ENCODE results near the gene CENPX.

CENPX gene

GRCh38 chr17:81992306-81993102, 30.2 kb downstream of the CENPX start:
- no peak for DNase-seq (ENCODE audit: low read depth, low spot score)
- Histone ChIP-seq H3K9ac (ENCODE audit: insufficient read length) (no peak overlapping the region), H3K9me3 (ENCODE audit: low read depth, low read length) (no peaks in the 10 kb centered on the region), H3K27ac (no peak overlapping the region), H3K4me3 (no peak overlapping the region), H3K36me3 (ENCODE audit: insufficient read depth, low read length) (no peaks in the 10 kb centered on the region)
- TF ChIP-seq EZH2 (IDR thresholded peaks at IDR 0.05) (no peak), POLR2AphosphoS5 (IDR thresholded peaks at IDR 0.05; ENCODE audit: borderline replicate concordance, low read depth, low read length) (no peak), FOXP2 (optimal IDR thresholded peaks at IDR 0.05; ENCODE audit: control extremely low read depth, extremely low read length, insufficient read depth) (no peak)

DNA sequence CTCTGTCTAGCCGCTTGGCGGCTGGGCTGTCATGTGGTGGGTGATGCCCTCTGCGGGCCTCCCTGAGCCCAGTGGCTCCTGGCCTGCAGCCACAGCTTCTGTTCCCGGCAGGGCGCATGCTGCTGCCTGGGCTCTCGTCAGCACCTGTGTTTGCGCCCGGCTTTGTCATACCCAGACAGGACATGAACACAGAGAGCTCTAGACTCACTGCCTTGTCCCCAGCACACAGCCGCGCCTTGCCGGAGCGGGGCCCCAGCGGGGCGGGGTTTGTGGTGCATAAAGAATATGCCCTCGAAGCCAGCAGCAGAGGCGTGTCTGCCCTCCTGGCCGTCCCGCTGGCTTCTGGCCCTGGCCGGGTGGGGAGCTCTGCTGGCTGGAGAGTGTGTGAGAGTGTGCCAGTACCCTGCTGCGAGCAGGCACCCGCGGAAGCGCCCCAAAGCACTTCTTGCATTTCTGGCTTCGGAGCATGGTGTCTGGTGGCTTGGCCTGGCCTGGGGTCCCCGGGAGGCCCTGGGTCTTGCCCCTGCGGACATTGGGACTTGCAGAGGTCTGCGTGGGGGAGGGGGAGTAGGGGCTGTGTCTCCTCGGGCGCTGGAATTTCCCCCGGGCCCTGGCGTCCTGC, 30.9 kb downstream of the CENPX start:
- TF ChIP-seq FOXP2 (optimal IDR thresholded peaks at IDR 0.05; ENCODE audit: control extremely low read depth, extremely low read length, insufficient read depth) = no peak
- TF ChIP-seq EZH2 (IDR thresholded peaks at IDR 0.05) = no peak
- no peak for TF ChIP-seq POLR2AphosphoS5 (IDR thresholded peaks at IDR 0.05; ENCODE audit: borderline replicate concordance, low read depth, low read length)
- Histone ChIP-seq H3K9me3 (ENCODE audit: low read depth, low read length) (no peaks in the 10 kb centered on the region), H3K9ac (ENCODE audit: insufficient read length) (peak overlapping the region; percentile 37), H3K27ac (no peak overlapping the region), H3K36me3 (ENCODE audit: insufficient read depth, low read length) (no peaks in the 10 kb centered on the region), H3K4me3 (peak overlapping the region; percentile 20; the same call in 1 of the 2 replicates)
- DNase-seq (ENCODE audit: low read depth, low spot score) = no peak

DNA sequence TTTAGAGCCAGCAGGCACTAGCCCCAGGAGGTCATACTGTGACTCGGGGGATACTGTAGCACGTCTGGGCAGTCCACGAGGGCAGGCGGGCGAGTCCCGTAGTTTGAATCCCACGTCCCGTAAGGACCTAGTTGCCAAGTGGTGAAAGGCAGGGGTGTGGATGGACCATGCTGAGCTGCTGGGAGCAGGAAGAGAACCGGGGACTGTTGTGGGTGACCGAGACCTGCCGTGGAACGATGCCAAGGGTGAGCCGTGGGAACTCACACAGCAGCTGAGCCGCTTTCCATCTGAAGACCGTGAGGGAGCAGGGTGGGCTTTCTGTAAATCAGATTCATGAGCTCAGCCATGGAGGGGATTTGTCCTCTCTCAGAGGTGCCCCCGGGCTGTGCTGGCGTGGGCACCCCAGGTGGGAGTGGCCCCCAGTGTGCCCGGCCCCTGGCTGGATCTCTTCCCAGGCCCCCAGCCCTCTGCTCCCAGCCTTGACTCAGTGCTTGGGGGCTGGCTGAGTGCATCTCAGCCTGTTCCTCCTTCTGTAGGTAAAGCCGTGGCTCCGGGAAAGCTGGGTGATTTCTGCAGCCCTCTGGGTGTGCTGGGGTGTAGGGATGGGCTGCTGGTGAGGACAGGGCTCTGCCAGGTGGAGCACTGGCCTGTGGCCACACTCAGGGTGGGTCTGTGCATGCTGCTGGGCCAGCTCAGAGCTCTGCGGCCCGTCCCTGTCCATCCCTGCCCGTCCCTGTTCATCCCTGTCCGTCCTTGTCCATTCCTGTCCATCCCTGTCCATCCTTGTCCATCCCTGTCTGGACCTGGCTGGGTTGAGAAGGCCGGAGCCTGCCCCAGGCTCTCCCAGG, 31.6 kb downstream of the CENPX start:
- Histone ChIP-seq H3K36me3 (ENCODE audit: insufficient read depth, low read length) (no peaks in the 10 kb centered on the region; the same call in 1 of the 2 replicates), H3K9ac (ENCODE audit: insufficient read length) (peak overlapping the region; percentile 37), H3K4me3 (no peak overlapping the region), H3K27ac (no peak overlapping the region), H3K9me3 (ENCODE audit: low read depth, low read length) (no peaks in the 10 kb centered on the region)
- TF ChIP-seq POLR2AphosphoS5 (IDR thresholded peaks at IDR 0.05; ENCODE audit: borderline replicate concordance, low read depth, low read length) (no peak), FOXP2 (optimal IDR thresholded peaks at IDR 0.05; ENCODE audit: control extremely low read depth, extremely low read length, insufficient read depth) (no peak)
- no peak for DNase-seq (ENCODE audit: low read depth, low spot score)

GRCh38 chr17:81987161-81987770, 35.4 kb downstream of the CENPX start:
- Histone ChIP-seq H3K9ac (ENCODE audit: insufficient read length) (no peak overlapping the region), H3K4me3 (no peak overlapping the region), H3K9me3 (ENCODE audit: low read depth, low read length) (no peaks in the 10 kb centered on the region), H3K36me3 (ENCODE audit: insufficient read depth, low read length) (peaks cover 15% of the 10 kb centered on the region; the same call in 1 of the 2 replicates), H3K27ac (peak overlapping the region; percentile 16; the same call in 1 of the 2 replicates)
- TF ChIP-seq EZH2 (IDR thresholded peaks at IDR 0.05) = no peak
- no peak for DNase-seq (ENCODE audit: low read depth, low spot score)

DNA sequence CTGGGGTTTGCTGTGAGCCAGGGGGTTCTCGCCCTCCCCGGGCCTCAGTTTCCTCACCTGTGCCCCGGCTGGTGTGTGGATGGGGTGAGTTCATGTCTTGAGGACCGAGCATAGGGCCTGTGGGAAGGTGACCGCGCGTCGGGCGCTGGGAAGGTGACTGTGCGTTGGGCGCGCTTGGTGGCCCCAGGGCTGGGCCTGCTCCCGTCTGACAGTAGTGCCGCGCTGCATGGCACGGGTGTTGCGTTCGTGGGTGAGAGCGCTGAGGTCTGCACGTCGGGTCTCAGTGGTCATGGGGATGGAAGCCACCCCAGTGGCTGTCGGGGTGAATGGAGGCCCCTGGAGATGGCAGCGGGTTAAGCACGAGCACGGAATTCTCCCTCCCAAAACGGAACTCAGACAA, 36.1 kb downstream of the CENPX start:
- TF ChIP-seq EZH2 (IDR thresholded peaks at IDR 0.05) = no peak
- no peak for TF ChIP-seq FOXP2 (optimal IDR thresholded peaks at IDR 0.05; ENCODE audit: control extremely low read depth, extremely low read length, insufficient read depth)
- no peak for TF ChIP-seq POLR2AphosphoS5 (IDR thresholded peaks at IDR 0.05; ENCODE audit: borderline replicate concordance, low read depth, low read length)
- H3K4me3 ChIP-seq = no peak overlapping the region
- H3K9ac ChIP-seq (ENCODE audit: insufficient read length) = no peak overlapping the region
- peaks cover 15% of the 10 kb centered on the region; the same call in 1 of the 2 replicates for H3K36me3 ChIP-seq (ENCODE audit: insufficient read depth, low read length)
- DNase-seq (ENCODE audit: low read depth, low spot score) = no peak
- no peaks in the 10 kb centered on the region for H3K9me3 ChIP-seq (ENCODE audit: low read depth, low read length)
- no peak overlapping the region for H3K27ac ChIP-seq

GRCh38 chr17:81984773-81985410, 37.8 kb downstream of the CENPX start:
- no peaks in the 10 kb centered on the region for H3K9me3 ChIP-seq (ENCODE audit: low read depth, low read length)
- no peak for DNase-seq (ENCODE audit: low read depth, low spot score)
- no peak overlapping the region for H3K27ac ChIP-seq
- H3K9ac ChIP-seq (ENCODE audit: insufficient read length) = no peak overlapping the region
- peaks cover 15% of the 10 kb centered on the region; the same call in 1 of the 2 replicates for H3K36me3 ChIP-seq (ENCODE audit: insufficient read depth, low read length)
- no peak overlapping the region for H3K4me3 ChIP-seq
- TF ChIP-seq POLR2AphosphoS5 (IDR thresholded peaks at IDR 0.05; ENCODE audit: borderline replicate concordance, low read depth, low read length) (no peak), FOXP2 (optimal IDR thresholded peaks at IDR 0.05; ENCODE audit: control extremely low read depth, extremely low read length, insufficient read depth) (no peak), EZH2 (IDR thresholded peaks at IDR 0.05) (no peak)

GRCh38 chr17:81983639-81984373, 38.9 kb downstream of the CENPX start:
- TF ChIP-seq EZH2 (IDR thresholded peaks at IDR 0.05) (no peak), FOXP2 (optimal IDR thresholded peaks at IDR 0.05; ENCODE audit: control extremely low read depth, extremely low read length, insufficient read depth) (no peak), POLR2AphosphoS5 (IDR thresholded peaks at IDR 0.05; ENCODE audit: borderline replicate concordance, low read depth, low read length) (no peak)
- H3K9ac ChIP-seq (ENCODE audit: insufficient read length) = no peak overlapping the region
- no peaks in the 10 kb centered on the region for H3K9me3 ChIP-seq (ENCODE audit: low read depth, low read length)
- H3K36me3 ChIP-seq (ENCODE audit: insufficient read depth, low read length) = peaks cover 18% of the 10 kb centered on the region; the same call in 1 of the 2 replicates
- DNase-seq (ENCODE audit: low read depth, low spot score) = no peak
- no peak overlapping the region for H3K27ac ChIP-seq
- no peak overlapping the region for H3K4me3 ChIP-seq
